Stimulated activated CD8-positive, alpha-beta memory T cell treated with anti-CD3 and anti-CD28 coated beads, Interleukin-12 subunit alpha, Interleukin-12 subunit beta, amount 100 ng/mL, for 1 hour (primary cell): ENCODE data around the gene MRPL55.

Experiments
- DNase-seq: peaks from one replicate; pipeline ENCODE4 v3.0.0-alpha.2; 2020; ENCODE audit warnings: low read depth

The MRPL55 gene

GRCh38 chr1:228109073-228109961, at the start of gene MRPL55:
Gene MRPL55 (minus strand): TSS chr1:228109299. CDS start chr1:228108260, 1,039 bp downstream.
- DNase-seq: peak; percentile 95

GRCh38 chr1:228158151-228159007, 49.3 kb upstream of the MRPL55 start:
- no peak for DNase-seq

GRCh38 chr1:228157729-228158126, 48.6 kb upstream of the MRPL55 start:
- DNase-seq: no peak

GRCh38 chr1:228156941-228157728, 48.0 kb upstream of the MRPL55 start:
- no peak for DNase-seq

GRCh38 chr1:228156515-228156881, 47.4 kb upstream of the MRPL55 start:
- DNase-seq: no peak

GRCh38 chr1:228155596-228156514, 46.8 kb upstream of the MRPL55 start:
- DNase-seq: no peak

- no peak for DNase-seq
Measured at GRCh38 chr1:228154670-228155571, 45.8 kb upstream of the MRPL55 start.

GRCh38 chr1:228154021-228154669, 45.0 kb upstream of the MRPL55 start:
- no peak for DNase-seq

GRCh38 chr1:228152918-228153258, 43.8 kb upstream of the MRPL55 start:
- no peak for DNase-seq

- no peak for DNase-seq
Measured at GRCh38 chr1:228152097-228152917, 43.2 kb upstream of the MRPL55 start.

GRCh38 chr1:228151180-228151925, 42.3 kb upstream of the MRPL55 start:
- no peak for DNase-seq

GRCh38 chr1:228150461-228151179, 41.5 kb upstream of the MRPL55 start:
- no peak for DNase-seq

GRCh38 chr1:228150120-228150460, 41.0 kb upstream of the MRPL55 start:
- DNase-seq: no peak

- DNase-seq: no peak
Measured at GRCh38 chr1:228149406-228150119, 40.5 kb upstream of the MRPL55 start, which contains the start of gene GJC2. Gene GJC2 (plus strand): TSS chr1:228149930. CDS start chr1:228157759, 7,829 bp downstream.

- DNase-seq: no peak
Measured at GRCh38 chr1:228148935-228149405, 39.9 kb upstream of the MRPL55 start.

- DNase-seq: no peak
Measured at GRCh38 chr1:228148196-228148861, 39.2 kb upstream of the MRPL55 start.
